ENCODE measurements around the gene PPP6R3. TPM values are rescaled to one million over a fixed set of nuclear protein-coding genes. Genes with fewer than 3 reads are reported as not detected.

The PPP6R3 gene
- total RNA-seq, 2 experiments from 2014 or later, result 95.4 to 103 TPM

DNA sequence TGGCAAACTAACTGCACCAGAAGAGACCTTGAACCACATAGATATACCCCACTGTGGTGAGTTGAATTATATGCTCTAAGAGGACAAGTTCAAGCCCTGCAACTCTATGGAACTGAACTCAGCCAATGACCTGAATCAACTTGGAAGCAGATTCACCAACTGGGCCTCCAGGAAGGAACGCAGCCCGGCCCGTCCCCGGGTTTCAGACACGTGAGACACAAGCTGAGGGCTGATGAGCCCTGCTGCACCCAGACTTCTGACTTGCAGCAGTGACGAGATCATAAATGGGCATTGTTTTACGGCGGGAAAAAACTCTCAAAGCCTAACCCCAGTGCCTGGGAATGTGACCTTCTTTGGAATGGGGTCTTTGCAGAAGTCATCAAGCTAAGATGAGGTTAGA is 195.3 kb downstream of the PPP6R3 start:
- DNase-seq (no peak), ATAC-seq (no peak)
- Mint-ChIP-seq H3K9me3 (peaks cover 6% of the 10 kb centered on the region), H3K36me3 (ENCODE audit: low read depth) (no peaks in the 10 kb centered on the region), H3K27ac (no peak overlapping the region), H3K4me1 (ENCODE audit: low read depth) (no peaks in the 10 kb centered on the region), H3K27me3 (peaks cover 4% of the 10 kb centered on the region), H3K4me3 (no peak overlapping the region)
- intact Hi-C loops (cut with micrococcal nuclease), result no loop called here
- POLR2A ChIA-PET, result no interaction called here
- CTCF ChIA-PET, result no interaction called here
- TF ChIP-seq CTCF (IDR thresholded peaks at IDR 0.05), result no peak

DNA sequence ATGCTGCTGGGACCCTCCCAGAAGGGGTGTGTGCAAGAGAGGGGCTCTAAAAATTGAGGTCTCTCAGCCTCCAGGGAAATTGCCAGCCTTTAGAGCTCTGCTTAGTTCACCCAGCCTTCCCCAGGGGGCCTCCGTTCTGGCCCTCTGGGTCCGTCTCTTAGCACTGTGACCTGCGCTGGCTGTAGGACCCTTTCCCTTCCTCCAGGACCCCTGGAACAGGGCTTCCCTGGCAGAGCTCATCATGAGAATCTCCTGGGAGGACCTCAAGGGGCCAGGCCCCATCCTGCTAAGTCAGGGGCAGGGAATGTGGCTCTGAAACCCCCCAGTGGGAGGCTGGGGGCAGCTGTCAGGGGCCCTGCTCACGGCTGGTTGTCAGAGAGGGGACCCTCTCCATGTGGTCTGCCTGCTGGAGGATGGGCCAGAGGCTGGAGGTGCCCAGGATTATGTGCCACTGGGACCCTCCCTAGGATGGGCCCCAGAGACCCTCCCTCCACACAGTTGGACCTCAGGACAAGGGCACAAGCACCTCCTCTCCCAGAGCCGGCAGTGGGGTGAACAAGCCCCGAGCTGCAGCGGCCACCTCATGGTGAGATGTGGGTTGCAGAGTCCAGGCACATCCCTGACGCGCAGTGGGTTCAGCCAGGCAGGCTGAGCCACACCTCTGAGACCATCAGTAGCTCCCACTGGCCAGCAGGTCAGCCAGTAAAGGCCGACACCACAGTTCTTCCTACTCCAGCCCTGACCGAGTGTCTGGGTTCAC is 196.6 kb downstream of the PPP6R3 start:
- Mint-ChIP-seq H3K4me3 (no peak overlapping the region), H3K4me1 (ENCODE audit: low read depth) (no peaks in the 10 kb centered on the region), H3K27me3 (peaks cover 4% of the 10 kb centered on the region), H3K27ac (no peak overlapping the region), H3K36me3 (ENCODE audit: low read depth) (no peaks in the 10 kb centered on the region), H3K9me3 (peaks cover 6% of the 10 kb centered on the region)
- DNase-seq (no peak), ATAC-seq (no peak)
- POLR2A ChIA-PET, result no interaction called here
- TF ChIP-seq CTCF (IDR thresholded peaks at IDR 0.05), result no peak
- intact Hi-C loops (cut with micrococcal nuclease), result no loop called here
- CTCF ChIA-PET, result no interaction called here

GRCh38 chr11:68658097-68658496 is 197.5 kb downstream of the PPP6R3 start:
- CTCF ChIA-PET, result no interaction called here
- no peak for TF ChIP-seq CTCF (IDR thresholded peaks at IDR 0.05)
- intact Hi-C loops (cut with micrococcal nuclease), result no loop called here
- Mint-ChIP-seq H3K27me3 (peaks cover 4% of the 10 kb centered on the region), H3K9me3 (peaks cover 6% of the 10 kb centered on the region), H3K4me1 (ENCODE audit: low read depth) (no peaks in the 10 kb centered on the region), H3K4me3 (no peak overlapping the region), H3K36me3 (ENCODE audit: low read depth) (no peaks in the 10 kb centered on the region), H3K27ac (no peak overlapping the region)
- DNase-seq (no peak), ATAC-seq (no peak)
- POLR2A ChIA-PET, result no interaction called here

DNA sequence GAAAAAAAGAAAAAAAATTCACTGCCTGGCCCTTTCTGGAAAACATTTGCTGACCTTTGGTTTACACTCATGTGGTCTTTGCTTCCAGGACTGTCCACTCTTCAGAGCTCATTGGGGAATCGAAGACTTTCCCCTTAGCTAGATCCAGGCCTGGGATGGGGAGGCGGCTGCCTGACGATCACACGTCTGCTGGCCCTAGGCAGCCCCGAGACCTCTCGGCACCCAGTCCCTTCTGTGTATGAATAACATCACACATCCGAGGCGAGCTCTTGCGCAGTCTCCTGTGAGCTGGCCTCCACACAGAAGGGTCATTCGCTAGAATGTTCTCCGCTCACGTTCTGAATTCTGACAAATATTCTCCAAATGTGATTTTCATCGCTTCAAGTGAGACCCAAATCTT is 198.1 kb downstream of the PPP6R3 start:
- no peaks in the 10 kb centered on the region for H3K36me3 Mint-ChIP-seq (ENCODE audit: low read depth)
- ChIA-PET CTCF (no interaction called here), POLR2A (no interaction called here)
- ATAC-seq (no peak), DNase-seq (no peak)
- H3K9me3 Mint-ChIP-seq, result peaks cover 6% of the 10 kb centered on the region
- peaks cover 7% of the 10 kb centered on the region for H3K27me3 Mint-ChIP-seq
- H3K4me1 Mint-ChIP-seq (ENCODE audit: low read depth), result no peaks in the 10 kb centered on the region
- TF ChIP-seq CTCF (IDR thresholded peaks at IDR 0.05), result no peak
- intact Hi-C loops (cut with micrococcal nuclease), result no loop called here
- no peak overlapping the region for H3K27ac Mint-ChIP-seq
- no peak overlapping the region for H3K4me3 Mint-ChIP-seq

- intact Hi-C loops (cut with micrococcal nuclease), result no loop called here
- peaks cover 8% of the 10 kb centered on the region for H3K27me3 Mint-ChIP-seq
- ATAC-seq, result no peak
- peaks cover 6% of the 10 kb centered on the region for H3K9me3 Mint-ChIP-seq
- H3K27ac Mint-ChIP-seq, result no peak overlapping the region
- ChIA-PET POLR2A (no interaction called here), CTCF (no interaction called here)
- no peak overlapping the region for H3K4me3 Mint-ChIP-seq
- TF ChIP-seq CTCF (IDR thresholded peaks at IDR 0.05), result no peak
- H3K36me3 Mint-ChIP-seq (ENCODE audit: low read depth), result no peaks in the 10 kb centered on the region
- no peaks in the 10 kb centered on the region for H3K4me1 Mint-ChIP-seq (ENCODE audit: low read depth)
- DNase-seq, result no peak
Measured at GRCh38 chr11:68659158-68659921, 198.8 kb downstream of the PPP6R3 start.

Measured in activated CD8-positive, alpha-beta T cell treated with anti-CD3 and anti-CD28 coated beads for 36 hours (primary cell).